ENCODE data around the gene COMMD3. TPM values are rescaled to one million over a fixed set of nuclear protein-coding genes. Genes with fewer than 3 reads are reported as not detected.

Gene COMMD3
- total RNA-seq, 4 donors from 2014 or later: 23.0 to 113 (median 36.6) TPM

GRCh38 chr10:22320591-22321155, 4.5 kb downstream of the COMMD3 start, which contains the start of gene BMI1:
TSS of gene BMI1 (plus strand) at chr10:22321099. CDS start at chr10:22326450, 5,351 bp downstream.
- no peaks in the 10 kb centered on the region for H3K36me3 ChIP-seq
- H3K27ac ChIP-seq: peak within 1 kb of the TSS; percentile 79 to 91 (median 91)
- DNase-seq: peak; percentile 69 to 87 (median 85)
- no peaks in the 10 kb centered on the region for H3K9me3 ChIP-seq
- H3K4me1 ChIP-seq: peaks cover 0 to 48% (median 7%) of the 10 kb centered on the region in 4 donors
- no peak for TF ChIP-seq POLR2A (IDR thresholded peaks at IDR 0.05)
- TF ChIP-seq CTCF (IDR thresholded peaks at IDR 0.05): no peak
- peak within 1 kb of the TSS; percentile 82 to 96 (median 85) for H3K4me3 ChIP-seq
- H3K27me3 ChIP-seq: no peaks in the 10 kb centered on the region

GRCh38 chr10:22321156-22321923, 5.2 kb downstream of the COMMD3 start:
- Histone ChIP-seq H3K36me3 (no peaks in the 10 kb centered on the region), H3K27ac (peak overlapping the region; percentile 79 to 91 (median 91)), H3K27me3 (no peaks in the 10 kb centered on the region), H3K4me3 (peak overlapping the region; percentile 82 to 96 (median 85)), H3K9me3 (no peaks in the 10 kb centered on the region), H3K4me1 (peaks cover 0 to 53% (median 7%) of the 10 kb centered on the region in 4 donors)
- DNase-seq: peak; percentile 48 to 80 (median 78)
- TF ChIP-seq POLR2A (IDR thresholded peaks at IDR 0.05) (no peak), CTCF (IDR thresholded peaks at IDR 0.05) (no peak)

GRCh38 chr10:22321924-22322640, 5.9 kb downstream of the COMMD3 start:
- Histone ChIP-seq H3K27ac (peak overlapping the region in 2 of 4 donors; percentile 12 to 57), H3K27me3 (no peaks in the 10 kb centered on the region), H3K36me3 (no peaks in the 10 kb centered on the region), H3K9me3 (no peaks in the 10 kb centered on the region), H3K4me3 (peak overlapping the region; percentile 43 to 69 (median 57)), H3K4me1 (peaks cover 0 to 54% (median 7%) of the 10 kb centered on the region in 4 donors)
- no peak for TF ChIP-seq POLR2A (IDR thresholded peaks at IDR 0.05)
- TF ChIP-seq CTCF (IDR thresholded peaks at IDR 0.05): no peak
- peak; percentile 24 to 60 (median 56) for DNase-seq

- no peaks in the 10 kb centered on the region for H3K36me3 ChIP-seq
- H3K4me3 ChIP-seq: peak overlapping the region; percentile 43 to 69 (median 57)
- H3K27ac ChIP-seq: peak overlapping the region in 1 of 4 donors; percentile 57
- H3K27me3 ChIP-seq: no peaks in the 10 kb centered on the region
- H3K9me3 ChIP-seq: no peaks in the 10 kb centered on the region
- H3K4me1 ChIP-seq: peaks cover 0 to 48% (median 4%) of the 10 kb centered on the region in 4 donors
- DNase-seq: no peak
- TF ChIP-seq CTCF (IDR thresholded peaks at IDR 0.05) (no peak), POLR2A (IDR thresholded peaks at IDR 0.05) (no peak)
These were observed 6.5 kb downstream of the COMMD3 start for GRCh38 chr10:22322641-22323160.

GRCh38 chr10:22323538-22324305, 7.5 kb downstream of the COMMD3 start:
- Histone ChIP-seq H3K27ac (no peak overlapping the region), H3K9me3 (no peaks in the 10 kb centered on the region), H3K4me3 (no peak overlapping the region), H3K27me3 (no peaks in the 10 kb centered on the region), H3K36me3 (peaks cover 0 to under 1% (median 0%) of the 10 kb centered on the region in 3 donors), H3K4me1 (peaks cover 0 to 44% (median 2%) of the 10 kb centered on the region in 4 donors)
- no peak for DNase-seq
- TF ChIP-seq POLR2A (IDR thresholded peaks at IDR 0.05): no peak
- no peak for TF ChIP-seq CTCF (IDR thresholded peaks at IDR 0.05)

Data from Peyer's patch (tissue), 4 donors.